ENCODE measurements around the gene AKAP11.

The AKAP11 gene

DNA sequence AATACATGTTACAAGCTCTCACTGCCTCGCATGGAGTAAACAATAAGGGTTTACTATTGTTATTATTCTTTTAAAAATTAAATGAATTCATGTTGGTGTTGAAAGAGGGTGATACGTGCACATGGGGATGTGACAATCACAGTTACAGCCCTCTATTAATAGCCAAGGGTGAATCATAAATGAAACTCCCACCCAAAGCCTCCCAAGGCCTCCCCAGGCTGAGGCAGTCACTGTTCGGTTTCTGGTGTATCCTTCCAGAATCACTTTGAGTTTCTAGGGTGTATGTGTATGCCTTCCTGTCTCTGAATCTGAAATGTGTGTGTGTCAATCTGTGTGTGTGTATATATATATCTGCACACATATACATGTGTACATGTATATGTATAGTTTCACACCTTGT lies 73.4 kb downstream of the AKAP11 start:
- DNase-seq = no peak
- Histone ChIP-seq H3K27ac (ENCODE audit: low read length) (no peak overlapping the region), H2AFZ (ENCODE audit: low read length) (no peak overlapping the region), H3K9ac (ENCODE audit: low read length) (no peak overlapping the region), H3K4me1 (ENCODE audit: low read length) (no peaks in the 10 kb centered on the region), H3K79me2 (ENCODE audit: low read length) (no peaks in the 10 kb centered on the region), H3K36me3 (replicated peaks; ENCODE audit: insufficient read depth, low read length) (no peaks in the 10 kb centered on the region), H3K27me3 (replicated peaks; ENCODE audit: insufficient read depth, low read length) (no peaks in the 10 kb centered on the region), H3K4me3 (ENCODE audit: low read length) (no peak overlapping the region), H3K4me2 (ENCODE audit: low read depth, low read length) (no peak overlapping the region), H4K20me1 (ENCODE audit: insufficient read depth, low read length) (no peaks in the 10 kb centered on the region), H3K9me2 (replicated peaks; ENCODE audit: insufficient read depth, low read length) (no peaks in the 10 kb centered on the region), H3K9me3 (replicated peaks; ENCODE audit: insufficient read depth, low read length) (no peaks in the 10 kb centered on the region), H3F3A (ENCODE audit: insufficient read depth, low read length) (no peaks in the 10 kb centered on the region)
- no peak for TF ChIP-seq EZH2 (optimal IDR thresholded peaks at IDR 0.05; ENCODE audit: low read depth, low read length)
- TF ChIP-seq, protein P1, sequence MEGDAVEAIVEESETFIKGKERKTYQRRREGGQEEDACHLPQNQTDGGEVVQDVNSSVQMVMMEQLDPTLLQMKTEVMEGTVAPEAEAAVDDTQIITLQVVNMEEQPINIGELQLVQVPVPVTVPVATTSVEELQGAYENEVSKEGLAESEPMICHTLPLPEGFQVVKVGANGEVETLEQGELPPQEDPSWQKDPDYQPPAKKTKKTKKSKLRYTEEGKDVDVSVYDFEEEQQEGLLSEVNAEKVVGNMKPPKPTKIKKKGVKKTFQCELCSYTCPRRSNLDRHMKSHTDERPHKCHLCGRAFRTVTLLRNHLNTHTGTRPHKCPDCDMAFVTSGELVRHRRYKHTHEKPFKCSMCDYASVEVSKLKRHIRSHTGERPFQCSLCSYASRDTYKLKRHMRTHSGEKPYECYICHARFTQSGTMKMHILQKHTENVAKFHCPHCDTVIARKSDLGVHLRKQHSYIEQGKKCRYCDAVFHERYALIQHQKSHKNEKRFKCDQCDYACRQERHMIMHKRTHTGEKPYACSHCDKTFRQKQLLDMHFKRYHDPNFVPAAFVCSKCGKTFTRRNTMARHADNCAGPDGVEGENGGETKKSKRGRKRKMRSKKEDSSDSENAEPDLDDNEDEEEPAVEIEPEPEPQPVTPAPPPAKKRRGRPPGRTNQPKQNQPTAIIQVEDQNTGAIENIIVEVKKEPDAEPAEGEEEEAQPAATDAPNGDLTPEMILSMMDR (IDR thresholded peaks at IDR 0.05; ENCODE audit: low read length) = no peak
- TF ChIP-seq EZH2phosphoT487 (IDR thresholded peaks at IDR 0.05; ENCODE audit: low read length) = no peak

DNA sequence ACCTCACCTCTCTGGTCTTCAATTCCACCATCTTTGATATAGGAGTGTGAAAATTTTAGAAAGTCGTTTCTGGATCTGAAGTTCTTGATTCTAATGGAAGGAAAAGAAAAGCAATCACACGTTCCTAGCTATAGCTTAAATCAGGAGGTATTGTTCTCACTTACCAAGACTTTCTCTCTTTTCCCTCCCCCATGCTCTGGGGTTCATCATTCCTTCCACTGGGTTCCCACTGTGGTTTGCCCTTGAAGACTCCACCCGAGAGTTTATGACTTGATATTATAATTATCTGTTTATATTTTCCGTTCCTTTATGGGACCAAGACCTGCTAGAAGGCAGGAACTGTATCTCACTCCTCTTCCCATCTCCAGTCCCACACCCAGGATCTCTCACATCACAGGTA lies 76.6 kb downstream of the AKAP11 start:
- no peak for DNase-seq
- no peak overlapping the region for H3K4me3 ChIP-seq (ENCODE audit: low read length)
- H3K9me2 ChIP-seq (replicated peaks; ENCODE audit: insufficient read depth, low read length) = no peaks in the 10 kb centered on the region
- no peaks in the 10 kb centered on the region for H3K27me3 ChIP-seq (replicated peaks; ENCODE audit: insufficient read depth, low read length)
- H3K9ac ChIP-seq (ENCODE audit: low read length) = no peak overlapping the region
- no peaks in the 10 kb centered on the region for H3K9me3 ChIP-seq (replicated peaks; ENCODE audit: insufficient read depth, low read length)
- H3K27ac ChIP-seq (ENCODE audit: low read length) = no peak overlapping the region
- H3F3A ChIP-seq (ENCODE audit: insufficient read depth, low read length) = no peaks in the 10 kb centered on the region
- H3K36me3 ChIP-seq (replicated peaks; ENCODE audit: insufficient read depth, low read length) = no peaks in the 10 kb centered on the region
- H3K79me2 ChIP-seq (ENCODE audit: low read length) = no peaks in the 10 kb centered on the region
- no peak for TF ChIP-seq EZH2phosphoT487 (IDR thresholded peaks at IDR 0.05; ENCODE audit: low read length)
- TF ChIP-seq, protein P1 (IDR thresholded peaks at IDR 0.05; ENCODE audit: low read length) = no peak
- no peaks in the 10 kb centered on the region for H4K20me1 ChIP-seq (ENCODE audit: insufficient read depth, low read length)
- no peak overlapping the region for H2AFZ ChIP-seq (ENCODE audit: low read length)
- no peaks in the 10 kb centered on the region for H3K4me1 ChIP-seq (ENCODE audit: low read length)
- H3K4me2 ChIP-seq (ENCODE audit: low read depth, low read length) = no peak overlapping the region

DNA sequence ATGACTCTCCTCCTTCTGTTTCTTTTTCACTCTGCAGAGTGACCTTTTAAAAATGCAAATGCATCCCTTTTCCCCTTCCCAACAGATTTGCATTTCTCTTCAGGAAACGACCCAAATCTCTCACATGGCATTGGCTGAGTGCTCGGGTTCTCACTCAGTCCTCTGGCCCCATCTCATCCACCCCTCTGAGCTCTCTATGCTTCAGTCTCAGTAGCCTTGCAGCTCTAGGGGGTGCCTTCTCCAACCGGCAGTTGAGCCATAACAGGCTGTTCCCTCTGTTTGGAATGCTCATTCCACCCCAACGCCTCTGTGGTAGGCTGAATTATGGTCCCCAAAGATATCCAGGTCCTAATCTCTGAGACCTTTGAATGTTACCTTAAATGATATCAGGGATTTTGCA lies 78.2 kb downstream of the AKAP11 start:
- Histone ChIP-seq H3K4me2 (ENCODE audit: low read depth, low read length) (no peak overlapping the region), H3K27ac (ENCODE audit: low read length) (no peak overlapping the region), H3K9me2 (replicated peaks; ENCODE audit: insufficient read depth, low read length) (no peaks in the 10 kb centered on the region)

More for the DNA sequence above, 78.2 kb downstream of the AKAP11 start:
- H3K36me3 ChIP-seq (replicated peaks; ENCODE audit: insufficient read depth, low read length) = no peaks in the 10 kb centered on the region
- H4K20me1 ChIP-seq (ENCODE audit: insufficient read depth, low read length) = no peaks in the 10 kb centered on the region
- H2AFZ ChIP-seq (ENCODE audit: low read length) = no peak overlapping the region
- H3K27me3 ChIP-seq (replicated peaks; ENCODE audit: insufficient read depth, low read length) = no peaks in the 10 kb centered on the region
- TF ChIP-seq EZH2phosphoT487 (IDR thresholded peaks at IDR 0.05; ENCODE audit: low read length) = no peak
- TF ChIP-seq, protein P1 (IDR thresholded peaks at IDR 0.05; ENCODE audit: low read length) = no peak
- no peak for TF ChIP-seq EZH2 (optimal IDR thresholded peaks at IDR 0.05; ENCODE audit: low read depth, low read length)
- no peak for DNase-seq
- H3K9me3 ChIP-seq (replicated peaks; ENCODE audit: insufficient read depth, low read length) = no peaks in the 10 kb centered on the region
- H3K9ac ChIP-seq (ENCODE audit: low read length) = no peak overlapping the region
- no peaks in the 10 kb centered on the region for H3F3A ChIP-seq (ENCODE audit: insufficient read depth, low read length)
- 0 out of 2 replicates have a peak, but pooled peaks cover 3% of the 10 kb centered on the region for H3K4me1 ChIP-seq (ENCODE audit: low read length)
- H3K4me3 ChIP-seq (ENCODE audit: low read length) = no peak overlapping the region
- no peaks in the 10 kb centered on the region for H3K79me2 ChIP-seq (ENCODE audit: low read length)
